A673 (cell line): ENCODE measurements around the gene CAP2.

Experiments used
- EZH2 ChIP-seq: fragments of 200-600 bp; sonication (generic); IDR thresholded peaks from 2 replicates; pipeline ENCODE4 v1.6.1; 2017; ENCODE audit warnings: borderline replicate concordance, low read depth, mild to moderate bottlenecking, mixed read lengths, antibody characterized with exemption, low read length; ENCODE audit not compliant: poor library complexity, severe bottlenecking
- TF ChIP-seq, protein P1 (sequence below): fragments of 300-800, 200-600 bp; sonication (generic); conservative IDR thresholded peaks from 2 replicates; pipeline ENCODE4 v1.5.1; 2017; ENCODE audit warnings: low read depth, mild to moderate bottlenecking, antibody characterized with exemption, low read length, moderate library complexity, mixed read lengths

DNA sequence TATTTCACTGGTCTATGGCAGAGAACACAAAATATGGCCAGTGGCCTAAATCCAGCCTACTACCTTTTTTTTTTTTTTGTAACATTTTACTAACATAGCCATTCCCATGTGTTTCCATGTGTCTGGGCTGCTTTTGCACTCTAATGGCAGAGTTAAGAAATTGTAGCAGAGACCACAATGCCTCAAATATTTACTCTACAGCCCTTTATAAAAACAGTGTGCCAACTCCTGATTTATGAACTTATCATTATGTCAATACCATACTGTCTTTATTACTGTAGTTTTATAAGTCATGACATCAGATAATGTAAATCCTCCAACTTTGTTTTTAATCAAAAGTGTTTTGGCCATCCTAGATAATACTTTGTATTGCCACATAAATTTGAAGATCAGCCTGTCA is 27.4 kb upstream of the CAP2 start:
- no peak for TF ChIP-seq EZH2
- TF ChIP-seq, protein P1, sequence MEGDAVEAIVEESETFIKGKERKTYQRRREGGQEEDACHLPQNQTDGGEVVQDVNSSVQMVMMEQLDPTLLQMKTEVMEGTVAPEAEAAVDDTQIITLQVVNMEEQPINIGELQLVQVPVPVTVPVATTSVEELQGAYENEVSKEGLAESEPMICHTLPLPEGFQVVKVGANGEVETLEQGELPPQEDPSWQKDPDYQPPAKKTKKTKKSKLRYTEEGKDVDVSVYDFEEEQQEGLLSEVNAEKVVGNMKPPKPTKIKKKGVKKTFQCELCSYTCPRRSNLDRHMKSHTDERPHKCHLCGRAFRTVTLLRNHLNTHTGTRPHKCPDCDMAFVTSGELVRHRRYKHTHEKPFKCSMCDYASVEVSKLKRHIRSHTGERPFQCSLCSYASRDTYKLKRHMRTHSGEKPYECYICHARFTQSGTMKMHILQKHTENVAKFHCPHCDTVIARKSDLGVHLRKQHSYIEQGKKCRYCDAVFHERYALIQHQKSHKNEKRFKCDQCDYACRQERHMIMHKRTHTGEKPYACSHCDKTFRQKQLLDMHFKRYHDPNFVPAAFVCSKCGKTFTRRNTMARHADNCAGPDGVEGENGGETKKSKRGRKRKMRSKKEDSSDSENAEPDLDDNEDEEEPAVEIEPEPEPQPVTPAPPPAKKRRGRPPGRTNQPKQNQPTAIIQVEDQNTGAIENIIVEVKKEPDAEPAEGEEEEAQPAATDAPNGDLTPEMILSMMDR = no peak
